DND-41 (cell line): ENCODE measurements around the gene CD80.

ENCODE experiments used
- ATAC-seq: fragments of 200-7000 bp; cut with Tn5 transposase; 3 replicates; pipeline ENCODE4 v1.9.1; 2021; ENCODE audit warnings: low read depth; ENCODE audit not compliant: insufficient read depth
- DNase-seq: peaks from one replicate; pipeline ENCODE4 v3.0.0-alpha.2; 2020
- H2AFZ ChIP-seq: 2 replicates; pipeline ENCODE4 v1.6.0; 2012; ENCODE audit warnings: low read depth, low read length
- H3K27ac ChIP-seq: 2 replicates; pipeline ENCODE4 v1.5.1; 2012; ENCODE audit warnings: low read length, inconsistent platforms
- H3K27me3 ChIP-seq: fragments of 200-600 bp; sonication (generic); 2 replicates; pipeline ENCODE4 v1.6.0; 2012; ENCODE audit warnings: low read length, mild to moderate bottlenecking, inconsistent platforms; ENCODE audit not compliant: insufficient read depth, poor library complexity
- H3K36me3 ChIP-seq: 2 replicates; pipeline ENCODE4 v1.5.1; 2012; ENCODE audit warnings: low read length, inconsistent platforms; ENCODE audit not compliant: insufficient read depth
- H3K4me1 ChIP-seq: 2 replicates; pipeline ENCODE4 v1.5.1; 2012; ENCODE audit warnings: mild to moderate bottlenecking, low read length; ENCODE audit not compliant: insufficient read depth
- H3K4me2 ChIP-seq: 2 replicates; pipeline ENCODE4 v1.6.0; 2012; ENCODE audit warnings: mild to moderate bottlenecking, moderate library complexity, low read length, inconsistent platforms; ENCODE audit not compliant: insufficient read depth
- H3K4me3 ChIP-seq, 2 experiments: fragments of 200-600 bp in 1 of 2; shearing (Covaris generic) in 1 of 2; 2 replicates each; pipeline ENCODE4 v1.5.1; 2012 to 2016; ENCODE audit warnings: inconsistent platforms in 2 of 2, low read length in 2 of 2, mild to moderate bottlenecking in 2 of 2, low read depth in 1 of 2, moderate library complexity in 1 of 2
- H3K79me2 ChIP-seq: 2 replicates; pipeline ENCODE4 v1.6.0; 2012; ENCODE audit warnings: low read length, inconsistent platforms; ENCODE audit not compliant: insufficient read depth
- H3K9ac ChIP-seq: 2 replicates; pipeline ENCODE4 v1.6.0; 2012; ENCODE audit warnings: low read depth, mild to moderate bottlenecking, inconsistent platforms, low read length, moderate library complexity
- H3K9me3 ChIP-seq: 2 replicates; pipeline ENCODE4 v1.5.1; 2012; ENCODE audit warnings: low read length, moderate library complexity, mild to moderate bottlenecking, inconsistent platforms; ENCODE audit not compliant: insufficient read depth, severe bottlenecking
- H4K20me1 ChIP-seq: 2 replicates; pipeline ENCODE4 v1.6.0; 2012; ENCODE audit warnings: low read length; ENCODE audit not compliant: insufficient read depth
- CTCF ChIP-seq: IDR thresholded peaks from 2 replicates; pipeline ENCODE4 v1.5.1; 2012; ENCODE audit warnings: borderline replicate concordance, low read length, moderate library complexity, mild to moderate bottlenecking; ENCODE audit not compliant: poor library complexity, severe bottlenecking; ENCODE audit errors: extremely low read depth
- EZH2 ChIP-seq: IDR thresholded peaks from 3 replicates; pipeline ENCODE4 v1.6.1; 2012; ENCODE audit warnings: borderline replicate concordance, low read depth, mild to moderate bottlenecking, moderate library complexity, low read length, inconsistent platforms; ENCODE audit not compliant: severe bottlenecking

CD80 gene

GRCh38 chr3:119559441-119559963 lies at the start of gene CD80:
Gene CD80 (minus strand): TSS chr3:119559614. CDS start chr3:119557728, 1,886 bp downstream.
- ATAC-seq (peak; percentile 86), DNase-seq (peak; percentile 41)
- no peaks in the 10 kb centered on the region for H4K20me1 ChIP-seq
- no peaks in the 10 kb centered on the region for H3K9me3 ChIP-seq
- H3K36me3 ChIP-seq = no peaks in the 10 kb centered on the region
- no peak within 1 kb of the TSS for H3K27ac ChIP-seq
- H3K4me2 ChIP-seq = no peak within 1 kb of the TSS
- no peak within 1 kb of the TSS for H2AFZ ChIP-seq
- TF ChIP-seq EZH2 (no peak), CTCF (peak; percentile 54)
- no peaks in the 10 kb centered on the region for H3K79me2 ChIP-seq
- no peak within 1 kb of the TSS for H3K4me3 ChIP-seq
- H3K27me3 ChIP-seq = peaks cover 5% of the 10 kb centered on the region
- no peak within 1 kb of the TSS for H3K9ac ChIP-seq
- H3K4me1 ChIP-seq = no peaks in the 10 kb centered on the region

GRCh38 chr3:119608405-119609000 lies 49.1 kb upstream of the CD80 start:
- no peaks in the 10 kb centered on the region for H4K20me1 ChIP-seq
- H3K9ac ChIP-seq = no peak overlapping the region
- no peak overlapping the region for H2AFZ ChIP-seq
- TF ChIP-seq CTCF (no peak), EZH2 (no peak)
- H3K4me3 ChIP-seq = no peak overlapping the region
- H3K27me3 ChIP-seq = no peaks in the 10 kb centered on the region
- H3K4me2 ChIP-seq = no peak overlapping the region
- no peaks in the 10 kb centered on the region for H3K79me2 ChIP-seq
- H3K9me3 ChIP-seq = no peaks in the 10 kb centered on the region
- no peaks in the 10 kb centered on the region for H3K36me3 ChIP-seq
- ATAC-seq (no peak), DNase-seq (no peak)
- no peaks in the 10 kb centered on the region for H3K4me1 ChIP-seq
- H3K27ac ChIP-seq = no peak overlapping the region

GRCh38 chr3:119604878-119605277 lies 45.5 kb upstream of the CD80 start:
- ATAC-seq = peak; percentile 42; the same call in 1 of the 3 replicates

More at GRCh38 chr3:119604878-119605277, 45.5 kb upstream of the CD80 start:
- Histone ChIP-seq H3K9ac (no peak overlapping the region), H3K27ac (no peak overlapping the region), H2AFZ (no peak overlapping the region), H3K9me3 (no peaks in the 10 kb centered on the region), H3K79me2 (no peaks in the 10 kb centered on the region), H3K4me2 (no peak overlapping the region), H3K36me3 (no peaks in the 10 kb centered on the region), H4K20me1 (no peaks in the 10 kb centered on the region), H3K4me3 (no peak overlapping the region), H3K27me3 (no peaks in the 10 kb centered on the region), H3K4me1 (no peaks in the 10 kb centered on the region)
- TF ChIP-seq CTCF (no peak), EZH2 (no peak)
- DNase-seq = no peak
